HG02840 (cell line): ENCODE results near the gene DOCK1.

Experiments
- ATAC-seq: cut with Tn5 transposase; IDR thresholded peaks from one replicate; pipeline ENCODE4 v1.9.1; 2021; ENCODE audit warnings: mild to moderate bottlenecking, moderate library complexity, moderate number of reproducible peaks; ENCODE audit not compliant: unreplicated experiment, low FRiP score

The DOCK1 gene

DNA sequence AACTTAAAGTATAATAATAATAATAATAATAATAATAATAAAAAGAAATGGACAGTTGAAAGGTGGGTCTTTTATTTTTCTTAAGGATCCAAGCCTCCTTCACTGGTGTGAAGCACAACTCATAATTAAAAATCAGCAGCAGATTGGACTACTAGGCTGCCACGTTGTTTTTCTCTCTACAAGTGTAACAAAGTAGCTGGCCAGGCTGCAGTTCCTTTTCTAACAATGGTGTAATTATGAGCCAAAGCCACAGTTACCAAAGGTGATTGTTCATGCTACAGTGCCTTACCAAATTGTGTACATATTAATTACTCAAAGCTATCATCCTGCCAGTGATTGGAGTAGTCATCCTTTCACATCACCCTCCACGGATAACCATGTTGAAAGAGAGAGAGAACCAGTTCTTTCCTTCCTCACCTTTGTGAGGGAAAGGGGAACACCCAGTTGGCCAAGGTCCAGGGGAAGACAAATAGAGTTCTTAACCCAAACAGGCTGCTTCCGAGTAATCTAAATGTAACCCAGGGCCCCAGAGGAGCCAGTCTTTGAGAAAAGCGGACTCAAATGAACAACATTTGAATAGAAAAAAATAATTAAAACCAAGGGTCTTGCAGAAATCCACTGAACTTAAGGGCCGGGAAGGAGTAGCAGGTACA lies 557.5 kb downstream of the DOCK1 start:
- ATAC-seq: no peak

DNA sequence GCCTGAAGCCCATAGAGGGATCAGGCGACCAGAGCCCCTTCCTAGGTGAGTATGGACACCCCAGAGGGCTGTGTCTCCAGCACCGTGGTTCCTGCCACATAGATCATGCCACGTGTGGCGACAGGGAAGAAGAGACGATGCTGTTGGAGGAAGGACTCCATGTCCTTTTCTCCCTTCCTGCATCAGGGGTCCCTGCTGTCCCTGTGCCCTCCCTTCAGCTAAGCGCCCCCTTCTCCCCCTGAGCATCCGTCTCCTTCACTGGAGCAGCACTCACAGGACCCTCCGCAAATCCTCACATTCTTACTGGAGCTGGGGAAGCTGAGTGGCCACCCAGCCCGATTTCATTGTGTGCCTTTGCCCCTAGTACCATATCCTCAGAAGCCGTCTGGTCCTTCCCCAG lies 558.3 kb downstream of the DOCK1 start:
- no peak for ATAC-seq

GRCh38 chr10:127464561-127464960 lies 559.3 kb downstream of the DOCK1 start:
- ATAC-seq: no peak

- no peak for ATAC-seq
Measured at GRCh38 chr10:127467811-127468210, 562.6 kb downstream of the DOCK1 start.

DNA sequence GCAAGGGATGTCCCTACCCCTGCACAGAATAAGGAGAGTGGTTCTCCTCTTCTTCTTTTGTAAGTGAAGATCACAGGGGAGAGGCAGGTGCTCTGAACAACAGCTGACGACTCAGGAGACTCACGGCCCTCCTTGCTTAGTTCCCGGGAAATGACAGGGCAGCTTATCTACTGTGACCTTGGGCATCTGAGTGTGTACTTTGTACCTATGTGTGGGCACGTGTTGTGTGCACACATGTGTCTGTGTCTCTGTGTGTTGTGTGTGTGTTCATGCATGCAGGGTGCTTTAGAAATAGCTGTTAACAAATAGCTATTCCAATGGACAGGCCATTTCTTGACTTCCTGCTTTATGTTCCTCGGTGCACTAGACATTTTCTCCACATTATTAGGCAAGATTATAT lies 563.4 kb downstream of the DOCK1 start:
- ATAC-seq: no peak

DNA sequence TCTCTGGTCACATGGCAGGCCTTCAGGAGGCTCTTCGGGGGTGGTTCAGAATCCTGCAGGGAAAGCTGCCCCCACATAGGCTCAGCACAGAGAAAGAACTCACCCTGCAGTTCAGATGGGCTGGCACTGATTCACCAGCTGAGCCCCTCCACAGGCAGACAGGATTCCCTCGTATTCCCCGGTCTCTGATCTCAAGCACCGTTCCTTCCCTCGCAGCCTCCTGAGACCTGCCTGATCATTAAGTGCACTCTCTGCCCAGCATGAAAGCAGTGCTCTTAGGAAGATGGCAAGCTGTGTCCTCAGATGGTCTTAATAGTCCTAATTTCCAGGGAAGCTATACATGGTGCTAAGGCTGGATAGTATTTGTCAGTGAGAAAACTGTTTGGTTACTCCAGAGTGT lies 565.7 kb downstream of the DOCK1 start:
- no peak for ATAC-seq

- no peak for ATAC-seq
Measured at GRCh38 chr10:127472976-127473375, 567.7 kb downstream of the DOCK1 start.

DNA sequence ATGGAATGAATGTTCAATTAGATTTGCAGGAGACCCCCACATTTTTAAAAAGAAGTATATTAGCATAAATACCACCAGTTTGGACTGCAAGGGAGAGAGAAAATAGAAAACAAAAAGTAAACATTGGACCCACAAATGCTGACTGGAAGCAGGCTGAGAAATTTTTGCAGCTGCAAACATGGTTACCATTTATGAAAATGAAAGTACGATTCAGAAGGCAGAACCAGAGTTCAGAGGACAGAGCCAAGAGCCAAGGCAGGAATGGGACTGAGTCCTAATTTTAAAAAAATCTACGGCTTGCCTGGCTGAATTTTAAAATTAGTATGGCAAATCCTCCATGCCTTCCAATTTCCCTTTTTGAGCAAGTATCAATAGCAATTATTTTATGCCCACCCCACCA lies 569.3 kb downstream of the DOCK1 start:
- ATAC-seq: no peak

DNA sequence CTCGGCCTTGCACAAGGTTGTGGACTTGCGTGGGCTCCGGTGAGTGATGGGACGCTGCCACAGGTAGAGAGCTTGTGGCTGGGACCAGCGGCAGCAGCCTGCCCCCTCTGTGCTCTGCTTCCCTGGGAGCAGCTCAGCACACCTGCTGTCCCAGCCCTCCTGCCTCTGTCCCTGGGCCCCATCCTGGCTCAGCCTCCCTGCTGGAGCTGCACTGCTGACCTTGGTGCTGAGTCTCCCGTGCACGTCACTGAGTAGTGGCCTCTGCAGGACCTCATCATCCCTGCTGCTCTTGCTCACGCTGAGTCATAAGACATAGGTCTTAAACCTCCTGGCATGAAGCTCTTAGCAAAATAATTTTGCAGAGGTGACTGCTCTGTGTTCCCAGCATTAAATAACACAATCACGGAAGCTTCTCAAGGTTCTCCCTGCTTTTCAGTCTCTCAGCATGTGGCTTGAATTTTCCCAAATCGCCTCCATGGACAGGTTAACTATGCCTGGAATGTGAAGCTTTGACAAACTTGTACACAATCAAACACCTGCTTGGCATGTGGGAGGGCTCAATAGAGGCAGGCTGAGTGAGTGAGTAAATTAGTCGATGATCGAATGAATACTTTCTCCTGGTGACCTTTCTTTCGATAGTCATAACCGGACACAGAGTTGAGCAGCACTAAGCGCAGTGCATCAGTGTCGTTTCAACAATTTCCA lies 580.1 kb downstream of the DOCK1 start:
- no peak for ATAC-seq

- ATAC-seq: no peak
Measured at GRCh38 chr10:127486355-127486754, 581.1 kb downstream of the DOCK1 start.

- ATAC-seq: no peak
Measured at GRCh38 chr10:127492607-127493250, 587.5 kb downstream of the DOCK1 start.

GRCh38 chr10:127496035-127496434 lies 590.8 kb downstream of the DOCK1 start:
- ATAC-seq: no peak

DNA sequence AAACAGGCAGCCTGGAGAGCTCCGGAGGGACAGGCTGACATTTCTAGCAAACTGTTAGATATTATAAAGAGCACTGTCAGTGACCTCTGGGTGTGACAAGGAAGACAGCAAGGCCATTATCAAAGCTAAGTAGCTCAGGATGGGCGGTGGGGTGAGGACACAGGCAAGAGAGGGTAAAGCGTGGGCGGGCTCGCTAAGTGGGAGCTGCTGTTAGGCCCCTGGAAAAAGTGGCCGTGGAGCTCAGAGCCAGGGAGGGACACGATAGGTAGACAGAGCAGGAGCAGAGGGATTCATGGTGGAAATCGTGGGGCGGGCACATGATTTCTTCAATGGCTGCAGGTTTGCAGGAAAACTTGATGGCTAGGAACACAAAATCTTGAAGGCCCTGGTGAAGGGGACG lies 592.5 kb downstream of the DOCK1 start:
- no peak for ATAC-seq

DNA sequence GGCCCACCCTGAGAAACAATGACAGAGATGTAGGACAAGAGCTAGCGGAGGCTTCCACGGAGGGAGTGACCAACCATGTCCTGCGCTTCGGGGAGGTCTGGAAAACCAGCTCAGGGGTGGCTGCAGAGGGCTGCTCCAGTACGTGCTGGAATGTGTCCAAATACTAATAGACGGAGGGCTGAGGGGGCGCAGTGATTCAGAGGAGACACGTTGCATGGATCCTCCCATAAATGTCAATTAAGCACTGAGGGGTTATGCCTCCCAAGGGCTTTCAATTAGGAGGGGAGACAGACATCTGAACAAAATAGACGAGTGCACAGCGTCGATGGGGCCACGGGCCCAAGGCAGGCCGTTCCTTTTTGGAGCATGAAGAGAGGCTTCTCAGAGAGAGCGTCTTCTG lies 592.9 kb downstream of the DOCK1 start:
- ATAC-seq: no peak

DNA sequence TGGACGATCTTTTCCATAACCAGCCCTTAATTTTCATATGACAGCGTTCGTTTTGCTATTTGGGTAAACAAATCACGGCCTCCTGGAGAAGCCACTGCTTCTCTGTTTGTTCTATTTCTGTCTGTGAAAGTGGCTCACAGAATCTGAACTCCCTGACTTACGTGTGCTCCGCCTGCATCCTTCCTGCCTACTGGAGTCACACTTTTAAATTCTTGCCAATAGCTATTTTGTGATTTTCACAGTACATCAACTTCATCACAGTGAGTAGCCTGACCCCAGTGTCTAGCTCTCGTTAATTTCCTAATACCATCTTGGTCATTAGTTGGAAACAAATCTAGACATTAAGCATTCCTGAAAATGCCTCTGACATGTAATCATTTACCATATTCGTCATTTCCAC lies 594.9 kb downstream of the DOCK1 start:
- no peak for ATAC-seq
